K562 (cell line): ENCODE measurements around the gene MPIG6B. TPM values are rescaled to one million over a fixed set of nuclear protein-coding genes. Genes with fewer than 3 reads are reported as not detected.

Experiments used
- DEAF1 ChIP-seq: fragments of 450-650 bp; formaldehyde crosslinking; IDR thresholded peaks from 2 replicates; pipeline ENCODE4 v1.4.0; 2020; ENCODE audit warnings: mild to moderate bottlenecking, moderate library complexity
- NCOA4 ChIP-seq: fragments of 450-650 bp; IDR thresholded peaks from 2 replicates; pipeline ENCODE4 v1.6.1; 2018; ENCODE audit warnings: mild to moderate bottlenecking; ENCODE audit not compliant: partially characterized antibody
- TCF7L2 ChIP-seq: fragments of 150-350 bp; IDR thresholded peaks from 2 replicates; pipeline ENCODE4 v1.6.1; 2016; ENCODE audit warnings: low read depth, mild to moderate bottlenecking, low read length, moderate library complexity
- THAP7 ChIP-seq: fragments of 250-450 bp; sonication (Bioruptor Pico); IDR thresholded peaks from 2 replicates; pipeline ENCODE4 v1.5.0; 2021
- UBTF ChIP-seq, 2 experiments: IDR thresholded peaks; 2 replicates each; pipeline ENCODE4 v1.6.1; 2012; ENCODE audit warnings: improper control_type of control experiment in 2 of 2, low read depth in 2 of 2, low read length in 2 of 2, borderline replicate concordance in 1 of 2
- ZBTB11 ChIP-seq, 3 experiments: fragments of 200-800 bp in 1 of 3; fragments of 250-450 bp in 1 of 3; fragments of 450-650 bp in 1 of 3; sonication (Bioruptor Pico) in 1 of 3; sonication (Bioruptor generic) in 1 of 3; formaldehyde crosslinking in 1 of 3; IDR thresholded peaks; 2 replicates each; pipeline versions ENCODE4 v1.6.1 to v1.8.0; 2016 to 2022; ENCODE audit warnings: mild to moderate bottlenecking in 2 of 3, missing genetic modification characterization in 2 of 3, missing compliant biosample characterization in 1 of 3, moderate library complexity in 1 of 3
- ZSCAN29 ChIP-seq: fragments of 450-650 bp; IDR thresholded peaks from 2 replicates; pipeline ENCODE4 v1.6.1; 2017
- polyA plus RNA-seq, 8 experiments: library from polyadenylated mRNA; depleted of rRNA in 4 of 8; stranded (reverse) in 5 of 8; unstranded in 3 of 8; fragments of >200 nt; fragmentation: Nextera tagmentation in 2 of 8; fragmentation: Illumina TruSeq in 1 of 8; extraction: Ambion mirVana in 2 of 8; extraction: Trizol in 1 of 8; gene quantifications; 2 replicates each; pipeline versions ENCODE4 v1.2.1 to v1.2.3, GENCODE V29; 2011 to 2014; ENCODE audit warnings: inconsistent platforms in 1 of 8, missing spikeins in 1 of 8
- total RNA-seq, 7 experiments: library from RNA; depleted of rRNA in 6 of 7; stranded (reverse); fragments of >200 nt in 6 of 7; fragmentation: Illumina TruSeq in 2 of 7; extraction: Trizol in 2 of 7; gene quantifications; 2 replicates each; pipeline versions ENCODE4 v1.2.1 to v1.2.3, GENCODE V29; 2011 to 2021; ENCODE audit warnings: low replicate concordance in 1 of 7
- TF ChIP-seq, protein P1 (sequence below): fragments of 250-450 bp; sonication (Bioruptor Pico); IDR thresholded peaks from 2 replicates; pipeline ENCODE4 v1.5.0; 2021; ENCODE audit warnings: mild to moderate bottlenecking, moderate library complexity
- TF ChIP-seq, protein P2 (sequence below): IDR thresholded peaks from 2 replicates; pipeline ENCODE4 v1.6.1; 2011; ENCODE audit warnings: borderline replicate concordance, low read depth, mild to moderate bottlenecking, moderate library complexity, low read length; ENCODE audit not compliant: insufficient read depth, poor library complexity, severe bottlenecking

The MPIG6B gene
- total and polyA plus RNA-seq, 9 of the 15 experiments (the other 6 are each of a cell fraction or from before 2014, with no cell fraction given): 0.11 to 1.2 (median 0.28) TPM; not detected in 1

GRCh38 chr6:31702819-31703716 lies 20.1 kb upstream of the MPIG6B start, which contains the start of gene ABHD16A (continued):
- TF ChIP-seq ZBTB11 (CRISPR knock-in tag; IDR thresholded peaks at IDR 0.05) (peak in 1 of 3 experiments; percentile 79; a peak in 2 of 6 replicates), THAP7 (0 out of 2 replicates have a peak, but pooled peaks have one; percentile 34), UBTF (IDR thresholded peaks at IDR 0.05; ENCODE audit: borderline replicate concordance in 1 of 2, low read depth in 2 of 2, low read length in 2 of 2) (peak; percentile 88 to 89; a peak in 3 of 4 replicates), NCOA4 (peak; percentile 47), ZSCAN29 (peak; percentile 44; the same call in 1 of the 2 replicates), TCF7L2 (peak; percentile 95), DEAF1 (CRISPR knock-in tag) (peak; percentile 41)
- TF ChIP-seq, protein P1, sequence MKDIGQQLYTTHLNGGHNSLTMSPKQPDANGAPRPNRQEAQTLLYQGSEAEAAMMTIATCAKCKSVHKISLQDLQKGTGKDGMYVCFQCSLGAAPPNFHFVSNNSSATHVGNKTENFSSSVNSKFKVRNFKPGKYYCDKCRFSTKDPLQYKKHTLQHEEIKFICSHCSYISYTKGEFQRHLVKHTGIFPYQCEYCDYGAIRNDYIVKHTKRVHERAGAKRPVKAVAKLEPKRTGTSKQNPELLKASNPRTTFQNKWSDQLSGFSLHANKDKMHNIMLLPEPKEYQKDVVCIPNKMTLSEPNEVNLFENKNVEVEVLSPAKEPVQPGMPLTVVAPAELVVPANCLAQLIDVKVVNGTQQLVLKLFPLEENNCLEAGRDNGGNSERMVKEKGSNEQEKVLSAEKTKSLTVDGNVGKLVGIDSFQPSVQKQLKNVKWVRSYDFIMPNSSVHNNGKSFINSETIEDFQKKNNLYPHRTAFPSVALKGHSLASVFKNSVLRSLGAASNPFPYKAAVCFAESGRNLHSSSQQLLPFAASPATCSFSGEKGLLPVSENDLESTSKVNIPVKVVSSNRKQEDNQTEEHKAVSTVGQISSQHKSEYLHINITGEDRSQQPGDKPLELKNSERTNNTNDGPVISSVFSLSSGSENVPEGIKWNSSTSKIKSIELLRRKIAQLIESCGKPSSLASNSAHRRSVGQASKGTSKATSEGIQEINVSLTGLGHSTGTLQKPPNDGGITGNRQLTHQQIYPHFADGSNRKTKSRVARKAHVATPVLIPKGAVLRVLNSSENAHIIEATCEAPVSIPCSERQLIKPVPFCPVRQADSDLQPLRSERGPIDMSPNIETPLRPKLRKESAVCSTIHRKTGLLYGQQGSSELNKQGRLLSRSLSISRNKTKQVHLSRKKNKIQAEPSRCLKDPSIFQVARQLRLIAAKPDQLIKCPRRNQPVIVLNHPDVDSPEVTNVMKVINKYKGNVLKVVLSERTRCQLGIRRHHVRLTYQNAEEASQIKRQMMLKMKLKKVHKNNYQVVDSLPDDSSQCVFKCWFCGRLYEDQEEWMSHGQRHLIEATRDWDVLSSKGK (CRISPR knock-in tag): no peak
- TF ChIP-seq, protein P2, sequence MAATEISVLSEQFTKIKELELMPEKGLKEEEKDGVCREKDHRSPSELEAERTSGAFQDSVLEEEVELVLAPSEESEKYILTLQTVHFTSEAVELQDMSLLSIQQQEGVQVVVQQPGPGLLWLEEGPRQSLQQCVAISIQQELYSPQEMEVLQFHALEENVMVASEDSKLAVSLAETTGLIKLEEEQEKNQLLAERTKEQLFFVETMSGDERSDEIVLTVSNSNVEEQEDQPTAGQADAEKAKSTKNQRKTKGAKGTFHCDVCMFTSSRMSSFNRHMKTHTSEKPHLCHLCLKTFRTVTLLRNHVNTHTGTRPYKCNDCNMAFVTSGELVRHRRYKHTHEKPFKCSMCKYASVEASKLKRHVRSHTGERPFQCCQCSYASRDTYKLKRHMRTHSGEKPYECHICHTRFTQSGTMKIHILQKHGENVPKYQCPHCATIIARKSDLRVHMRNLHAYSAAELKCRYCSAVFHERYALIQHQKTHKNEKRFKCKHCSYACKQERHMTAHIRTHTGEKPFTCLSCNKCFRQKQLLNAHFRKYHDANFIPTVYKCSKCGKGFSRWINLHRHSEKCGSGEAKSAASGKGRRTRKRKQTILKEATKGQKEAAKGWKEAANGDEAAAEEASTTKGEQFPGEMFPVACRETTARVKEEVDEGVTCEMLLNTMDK: peak; percentile 84
